ENCODE data around the gene SMC6.

SMC6 gene, protein sequence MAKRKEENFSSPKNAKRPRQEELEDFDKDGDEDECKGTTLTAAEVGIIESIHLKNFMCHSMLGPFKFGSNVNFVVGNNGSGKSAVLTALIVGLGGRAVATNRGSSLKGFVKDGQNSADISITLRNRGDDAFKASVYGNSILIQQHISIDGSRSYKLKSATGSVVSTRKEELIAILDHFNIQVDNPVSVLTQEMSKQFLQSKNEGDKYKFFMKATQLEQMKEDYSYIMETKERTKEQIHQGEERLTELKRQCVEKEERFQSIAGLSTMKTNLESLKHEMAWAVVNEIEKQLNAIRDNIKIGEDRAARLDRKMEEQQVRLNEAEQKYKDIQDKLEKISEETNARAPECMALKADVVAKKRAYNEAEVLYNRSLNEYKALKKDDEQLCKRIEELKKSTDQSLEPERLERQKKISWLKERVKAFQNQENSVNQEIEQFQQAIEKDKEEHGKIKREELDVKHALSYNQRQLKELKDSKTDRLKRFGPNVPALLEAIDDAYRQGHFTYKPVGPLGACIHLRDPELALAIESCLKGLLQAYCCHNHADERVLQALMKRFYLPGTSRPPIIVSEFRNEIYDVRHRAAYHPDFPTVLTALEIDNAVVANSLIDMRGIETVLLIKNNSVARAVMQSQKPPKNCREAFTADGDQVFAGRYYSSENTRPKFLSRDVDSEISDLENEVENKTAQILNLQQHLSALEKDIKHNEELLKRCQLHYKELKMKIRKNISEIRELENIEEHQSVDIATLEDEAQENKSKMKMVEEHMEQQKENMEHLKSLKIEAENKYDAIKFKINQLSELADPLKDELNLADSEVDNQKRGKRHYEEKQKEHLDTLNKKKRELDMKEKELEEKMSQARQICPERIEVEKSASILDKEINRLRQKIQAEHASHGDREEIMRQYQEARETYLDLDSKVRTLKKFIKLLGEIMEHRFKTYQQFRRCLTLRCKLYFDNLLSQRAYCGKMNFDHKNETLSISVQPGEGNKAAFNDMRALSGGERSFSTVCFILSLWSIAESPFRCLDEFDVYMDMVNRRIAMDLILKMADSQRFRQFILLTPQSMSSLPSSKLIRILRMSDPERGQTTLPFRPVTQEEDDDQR

DNA sequence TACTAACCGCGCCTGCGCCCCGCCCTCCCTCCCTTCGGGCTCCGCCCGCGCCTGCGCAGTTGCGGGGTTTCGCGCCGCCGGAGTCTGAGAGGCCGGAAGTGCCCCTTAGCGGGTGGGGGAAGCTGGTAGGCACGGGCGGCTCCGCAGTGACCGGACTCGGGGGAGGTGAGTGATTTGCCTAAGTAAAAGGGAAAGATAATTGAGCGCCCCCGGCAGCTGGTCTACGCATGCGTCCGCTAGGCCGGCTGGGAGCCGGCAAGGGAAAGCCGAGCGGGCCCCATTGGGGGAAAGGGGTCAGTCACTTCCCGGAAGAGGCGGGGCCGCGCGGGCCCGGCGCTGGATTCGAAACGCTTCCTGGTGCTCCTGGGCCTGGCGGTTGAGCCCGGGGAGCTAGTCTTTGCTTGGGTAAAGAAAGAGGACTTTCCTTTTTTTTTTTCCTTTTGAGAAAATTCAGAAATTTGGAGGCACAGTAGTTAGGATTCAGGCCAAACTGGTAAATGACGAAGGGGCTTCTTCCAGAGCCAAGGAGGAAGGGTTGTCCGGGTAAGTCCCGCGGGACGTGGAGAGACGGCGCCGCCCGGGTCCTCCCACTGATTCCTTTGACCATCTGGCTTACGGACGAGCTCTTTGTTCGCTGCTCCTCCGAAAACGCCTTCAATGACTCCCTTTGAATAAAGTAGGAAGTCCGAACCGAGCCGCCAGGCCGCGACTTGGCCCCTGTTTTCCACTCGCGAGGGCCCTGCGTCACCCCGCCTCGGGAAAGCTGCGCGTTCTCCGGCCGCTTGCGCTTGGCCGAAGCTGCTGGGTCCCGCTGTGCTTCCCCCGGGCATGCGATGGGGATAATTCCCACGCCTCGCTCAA, at the start of gene SMC6, which contains the start of gene GEN1:
Gene SMC6, minus strand, starts transcription at position 8 of the 861 bp plus-strand sequence. CDS start 7,864 bp downstream, outside the sequence.
Gene GEN1, plus strand, starts transcription at position 336 of the 861 bp plus-strand sequence. CDS start 5,806 bp downstream, outside the sequence.
- peak; percentile 91 for DNase-seq

- no peak for DNase-seq
Observed at GRCh38 chr2:17800693-17801458, 47.3 kb upstream of the SMC6 start.

GRCh38 chr2:17800219-17800618, 46.6 kb upstream of the SMC6 start:
- no peak for DNase-seq

GRCh38 chr2:17799301-17800120, 45.9 kb upstream of the SMC6 start:
- no peak for DNase-seq

DNA sequence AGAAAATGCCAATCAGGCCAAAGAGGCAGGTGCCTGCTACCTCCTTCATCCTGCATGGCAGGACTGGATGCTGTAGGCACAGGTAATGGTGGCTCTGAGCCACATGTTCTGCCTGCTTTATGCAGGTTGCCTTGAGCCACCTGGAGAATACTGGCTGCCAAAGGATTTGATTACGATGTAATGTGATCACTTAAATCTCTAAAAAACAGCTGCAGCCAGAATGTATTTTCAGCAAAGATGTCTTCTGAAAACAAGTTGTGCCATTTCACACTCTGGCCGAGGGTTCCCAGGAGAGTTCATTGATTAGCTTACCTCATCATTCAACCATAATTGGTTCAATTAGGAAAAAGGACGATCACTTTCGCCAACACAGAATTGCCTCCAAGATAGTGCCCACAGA, 44.7 kb upstream of the SMC6 start:
- DNase-seq: no peak

DNA sequence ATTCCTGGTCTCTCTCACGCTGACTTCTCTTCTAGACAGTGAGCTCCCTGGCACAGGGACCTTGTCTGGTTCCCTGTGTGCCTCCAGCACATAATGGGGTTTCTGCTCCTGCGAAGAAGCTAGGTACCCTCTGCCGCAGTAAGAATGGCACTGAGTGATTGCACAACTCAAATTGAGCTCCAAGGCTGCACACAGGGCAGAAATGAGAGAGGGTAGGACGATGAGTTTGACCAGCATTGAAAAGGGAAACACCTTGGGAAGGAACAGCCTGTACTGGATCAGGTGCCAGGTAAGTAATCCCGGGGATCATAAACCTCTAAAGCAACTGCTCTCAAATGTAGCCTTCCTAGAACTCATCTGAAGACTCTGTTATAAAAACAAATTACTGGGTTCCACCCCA, 41.7 kb upstream of the SMC6 start:
- DNase-seq: no peak

GRCh38 chr2:17793803-17794354, 40.3 kb upstream of the SMC6 start:
- DNase-seq: no peak

DNA sequence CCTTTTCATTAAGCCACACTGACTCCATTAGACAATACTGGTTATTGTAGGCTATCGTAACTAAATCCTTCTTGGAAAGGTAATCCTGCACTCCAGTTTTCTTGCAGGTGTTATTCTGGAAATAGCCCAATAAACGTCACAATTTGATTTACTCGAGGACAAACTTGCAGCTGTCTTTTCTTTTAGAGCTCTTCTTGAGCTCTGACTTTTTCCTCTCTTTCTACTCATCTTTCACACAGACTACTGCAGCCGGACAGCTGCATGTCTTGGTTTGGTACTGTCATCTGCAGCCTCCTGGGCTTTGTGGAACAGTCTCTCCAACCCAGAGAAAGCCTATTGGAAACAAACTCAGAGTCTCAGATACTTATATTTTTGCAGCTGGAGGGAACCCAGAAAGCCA, 39.7 kb upstream of the SMC6 start:
- no peak for DNase-seq

GRCh38 chr2:17792515-17792914, 38.9 kb upstream of the SMC6 start:
- DNase-seq: no peak

DNA sequence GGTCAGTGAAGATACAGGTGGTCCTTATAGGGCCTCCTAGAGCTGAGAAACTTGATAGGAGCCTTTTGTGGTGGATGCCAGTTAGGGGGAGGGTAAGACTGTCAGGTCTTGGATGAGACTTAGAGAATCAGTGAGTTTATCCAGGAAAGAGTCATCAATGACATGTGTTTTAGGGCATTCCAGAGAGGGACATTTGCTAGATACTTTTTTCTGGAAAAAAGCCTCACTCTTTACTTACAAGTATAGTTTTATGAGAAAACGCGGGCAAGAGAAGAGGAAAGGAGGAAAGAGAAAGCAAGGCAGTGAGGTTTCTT, 38.2 kb upstream of the SMC6 start:
- DNase-seq: no peak

- DNase-seq: no peak
Observed at GRCh38 chr2:17791121-17791816, 37.7 kb upstream of the SMC6 start.

DNA sequence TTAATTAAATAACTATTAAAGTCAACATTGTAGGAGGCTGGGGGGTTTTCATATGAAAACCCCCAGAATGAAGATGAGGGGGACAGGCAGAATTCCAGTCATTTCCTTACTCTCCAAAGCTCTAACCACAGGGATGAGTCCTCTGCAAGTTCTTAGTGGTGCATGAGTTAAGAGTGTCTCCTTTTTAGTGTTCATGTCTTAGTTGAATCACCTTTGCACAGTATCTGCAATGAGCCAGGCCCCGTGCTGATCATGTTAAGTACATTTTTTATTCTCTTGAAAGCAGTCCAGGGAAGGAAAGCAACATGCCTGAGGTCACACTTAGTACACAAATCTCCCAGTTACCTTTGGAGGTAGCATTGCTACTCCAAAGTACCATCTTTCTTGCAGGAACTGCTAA, 36.9 kb upstream of the SMC6 start:
- DNase-seq: no peak

- DNase-seq: no peak
Observed at GRCh38 chr2:17788773-17789172, 35.2 kb upstream of the SMC6 start.

GRCh38 chr2:17786727-17787126, 33.1 kb upstream of the SMC6 start:
- DNase-seq: no peak

DNA sequence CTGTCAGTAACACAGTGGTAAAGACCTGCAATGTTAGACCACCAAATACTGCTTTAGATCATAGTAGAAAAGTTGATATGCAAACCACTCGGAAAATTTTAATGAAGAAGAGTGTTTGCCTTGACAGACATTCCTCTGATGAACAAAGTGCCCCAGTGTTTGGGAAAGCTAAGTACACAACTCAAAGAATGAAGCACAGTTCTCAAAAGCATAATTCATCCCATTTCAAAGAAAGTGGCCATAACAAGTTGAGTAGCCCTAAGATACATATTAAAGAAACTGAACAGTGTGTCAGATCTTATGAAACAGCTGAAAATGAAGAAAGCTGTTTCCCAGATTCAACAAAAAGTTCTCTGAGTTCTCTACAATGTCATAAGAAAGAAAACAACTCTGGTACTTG, 27.9 kb upstream of the SMC6 start:
- DNase-seq: no peak

DNA sequence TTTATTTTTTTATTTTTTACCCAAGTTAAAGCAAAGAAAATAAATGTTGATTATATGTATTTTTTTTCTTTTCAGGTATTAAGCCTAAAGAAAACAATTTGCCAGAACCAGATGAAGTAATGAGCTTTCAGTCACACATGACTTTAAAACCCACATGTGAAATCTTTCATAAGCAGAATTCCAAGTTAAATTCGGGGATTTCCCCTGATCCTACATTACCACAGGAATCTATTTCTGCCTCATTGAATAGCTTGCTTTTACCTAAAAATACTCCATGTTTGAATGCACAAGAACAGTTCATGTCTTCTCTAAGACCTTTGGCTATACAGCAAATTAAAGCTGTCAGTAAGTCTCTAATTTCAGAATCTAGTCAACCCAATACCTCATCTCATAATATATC, 26.9 kb upstream of the SMC6 start:
- DNase-seq: no peak

DNA sequence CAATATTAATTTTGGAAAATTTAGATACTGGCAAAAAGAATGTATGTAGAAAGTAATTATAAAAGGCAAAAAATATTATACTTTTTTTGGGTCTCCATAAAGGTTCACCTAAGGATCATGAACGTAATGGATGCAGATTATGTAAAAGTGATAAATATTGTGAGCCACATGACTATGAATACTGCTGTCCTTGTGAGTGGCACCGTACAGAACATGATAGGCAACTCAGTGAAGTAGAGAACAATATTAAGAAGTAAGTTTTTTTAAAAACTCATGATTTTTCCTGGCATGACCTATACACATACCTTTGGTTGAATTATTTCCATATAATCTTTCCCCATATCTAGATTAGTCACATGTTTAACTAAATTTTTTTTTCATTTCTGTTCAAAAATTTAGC, 18.9 kb upstream of the SMC6 start:
- no peak for DNase-seq

- no peak for DNase-seq
Observed at GRCh38 chr2:17771956-17772355, 18.3 kb upstream of the SMC6 start.

GRCh38 chr2:17768894-17769293, 15.3 kb upstream of the SMC6 start:
- no peak for DNase-seq

GRCh38 chr2:17765398-17765797, 11.8 kb upstream of the SMC6 start:
- DNase-seq: no peak
